K562 (cell line): ENCODE results near the gene FITM1. TPM values are rescaled to one million over a fixed set of nuclear protein-coding genes. Genes with fewer than 3 reads are reported as not detected.

Experiments
- ATAC-seq: fragments of 200-7000 bp; cut with Tn5 transposase; 3 replicates; pipeline ENCODE4 v1.9.1; 2020; ENCODE audit warnings: moderate library complexity
- BruUV-seq: library from RNA; stranded (reverse); fragments of 400-500 nt; replicated peaks from 2 replicates; lab custom pipeline; 2021; lab: Mats Ljungman, UMichigan
- CTCF ChIA-PET: fragments of 300-600 bp; formaldehyde crosslinking; extraction: SDS; loops from one replicate; lab custom pipeline; 2021; ENCODE audit warnings: low intra/inter-chr PET ratio; lab: Yijun Ruan, JAX
- POLR2A ChIA-PET: fragments of 300-600, 350-650 bp; sonication (Branson Sonifier 250); formaldehyde crosslinking; extraction: SDS; loops from one replicate; lab custom pipeline; 2021; ENCODE audit warnings: antibody characterized with exemption, inconsistent platforms; lab: Yijun Ruan, JAX
- DNase-seq, 4 experiments: peaks; one replicate each; pipeline versions ENCODE4 v3.0.0 to v3.0.0-alpha.2; 2011 to 2018; ENCODE audit warnings: low spot score in 3 of 4, mixed read lengths in 3 of 4; ENCODE audit errors: extremely low read depth in 1 of 4
- FAIRE-seq: peaks from 2 replicates; lab custom pipeline; 2011; peaks lifted over from hg19 to GRCh38; lab: Jason Lieb, UNC
- H2AFZ ChIP-seq: 2 replicates; pipeline ENCODE4 v1.6.0; 2011; ENCODE audit warnings: low read depth, low read length, control low read depth, inconsistent platforms
- H3K27ac ChIP-seq: fragments of 200-600 bp; 3 replicates; pipeline ENCODE4 v1.8.0; 2011; ENCODE audit warnings: low read depth, mild to moderate bottlenecking, control low read depth, inconsistent platforms, low read length, moderate library complexity, mixed read lengths; ENCODE audit errors: extremely low read depth
- H3K27me3 ChIP-seq, 2 experiments: fragments of 300-600 bp in 1 of 2; 2 replicates in 1 of 2; 3 replicates in 1 of 2; pipeline versions ENCODE4 v1.6.0 to v1.8.0; 2011; ENCODE audit warnings: inconsistent platforms in 2 of 2, low read length in 2 of 2, mild to moderate bottlenecking in 1 of 2, mixed read lengths in 1 of 2, moderate library complexity in 1 of 2; ENCODE audit not compliant: control insufficient read depth in 2 of 2, insufficient read depth in 2 of 2
- H3K36me3 ChIP-seq: fragments of 300-600 bp; 3 replicates; pipeline ENCODE4 v1.8.0; 2011; ENCODE audit warnings: mild to moderate bottlenecking, low read length, inconsistent platforms; ENCODE audit not compliant: control insufficient read depth, insufficient read depth
- H3K4me1 ChIP-seq, 2 experiments: fragments of 200-600 bp in 1 of 2; replicated peaks in 1 of 2; 2 replicates in 1 of 2; 3 replicates in 1 of 2; pipeline versions ENCODE4 v1.5.1 to v1.8.0; 2011; ENCODE audit warnings: inconsistent platforms in 2 of 2, low read length in 2 of 2, mild to moderate bottlenecking in 1 of 2, mixed read lengths in 1 of 2, moderate library complexity in 1 of 2; ENCODE audit not compliant: control insufficient read depth in 2 of 2, insufficient read depth in 2 of 2
- H3K4me2 ChIP-seq: 2 replicates; pipeline ENCODE4 v1.6.1; 2011; ENCODE audit warnings: low read length, control low read depth, inconsistent platforms, mixed read lengths; ENCODE audit not compliant: insufficient read depth
- H3K4me3 ChIP-seq: fragments of 200-600 bp; sonication (generic), shearing (Covaris generic); 2 replicates; pipeline ENCODE4 v1.5.1; 2016; ENCODE audit warnings: control low read depth, inconsistent platforms
- H3K79me2 ChIP-seq: fragments of 200-600 bp; 3 replicates; pipeline ENCODE4 v1.8.0; 2011; ENCODE audit warnings: low read length, inconsistent platforms; ENCODE audit not compliant: control insufficient read depth, insufficient read depth
- H3K9ac ChIP-seq, 2 experiments: 2 replicates each; pipeline versions ENCODE4 v1.6.0 to v1.6.1; 2011; ENCODE audit warnings: low read depth in 2 of 2, low read length in 2 of 2, control low read depth in 1 of 2, inconsistent platforms in 1 of 2, mild to moderate bottlenecking in 1 of 2, mixed read lengths in 1 of 2; ENCODE audit not compliant: insufficient read depth in 1 of 2
- H3K9me1 ChIP-seq: one replicate; pipeline ENCODE4 v1.6.0; 2011; ENCODE audit warnings: inconsistent platforms, mild to moderate bottlenecking, low read length, moderate library complexity; ENCODE audit not compliant: control insufficient read depth, insufficient read depth
- H3K9me3 ChIP-seq: replicated peaks from 2 replicates; pipeline ENCODE4 v1.5.1; 2011; ENCODE audit warnings: low read depth, low read length, inconsistent platforms; ENCODE audit not compliant: control insufficient read depth, insufficient read depth
- H4K20me1 ChIP-seq: replicated peaks from 2 replicates; pipeline ENCODE4 v1.6.1; 2011; ENCODE audit warnings: low read length, inconsistent platforms, mixed read lengths; ENCODE audit not compliant: control insufficient read depth, insufficient read depth
- EGR1 ChIP-seq: fragments of 450-650 bp; conservative IDR thresholded peaks from 2 replicates; pipeline ENCODE4 v1.6.1; 2017; ENCODE audit warnings: mild to moderate bottlenecking
- ELF1 ChIP-seq: fragments of 200-800 bp; sonication (Bioruptor generic); IDR thresholded peaks from 2 replicates; pipeline ENCODE4 v1.6.1; 2016; ENCODE audit warnings: missing genetic modification characterization, missing compliant biosample characterization
- ETV5 ChIP-seq: sonication (generic); formaldehyde crosslinking; IDR thresholded peaks from 2 replicates; pipeline ENCODE4 v1.4.0; 2020; ENCODE audit warnings: low read depth, mild to moderate bottlenecking, missing genetic modification reagents
- HMGN3 ChIP-seq: IDR thresholded peaks from 2 replicates; pipeline ENCODE4 v1.6.1; 2011; ENCODE audit warnings: borderline replicate concordance, low read depth, mild to moderate bottlenecking, mixed read lengths, low read length; ENCODE audit not compliant: insufficient read length; ENCODE audit errors: extremely low read depth
- HNRNPUL1 ChIP-seq: fragments of 200-400 bp; formaldehyde crosslinking; IDR thresholded peaks from 2 replicates; pipeline ENCODE4 v1.6.1; 2017; ENCODE audit warnings: low read length
- LEF1 ChIP-seq: fragments of 450-650 bp; IDR thresholded peaks from 2 replicates; pipeline ENCODE4 v1.6.1; 2016; ENCODE audit warnings: mild to moderate bottlenecking
- POLR3A ChIP-seq: IDR thresholded peaks from 2 replicates; pipeline ENCODE4 v1.6.1; 2011; ENCODE audit warnings: borderline replicate concordance, mild to moderate bottlenecking, moderate library complexity; ENCODE audit not compliant: insufficient read length, insufficient read depth; ENCODE audit errors: extremely low read depth
- SAFB ChIP-seq: fragments of 200-400 bp; formaldehyde crosslinking; IDR thresholded peaks from 2 replicates; pipeline ENCODE4 v1.6.1; 2017; ENCODE audit warnings: low read depth, low read length, borderline replicate concordance
- TCF7 ChIP-seq: sonication (generic); IDR thresholded peaks from 2 replicates; pipeline ENCODE4 v1.6.1; 2016; ENCODE audit warnings: antibody characterized with exemption, borderline replicate concordance
- ZNF586 ChIP-seq: fragments of 450-650 bp; formaldehyde crosslinking; conservative IDR thresholded peaks from 2 replicates; pipeline ENCODE4 v1.4.0; 2020; ENCODE audit warnings: mild to moderate bottlenecking, moderate library complexity
- ZNF77 ChIP-seq: fragments of 250-450 bp; sonication (Bioruptor Pico); IDR thresholded peaks from 2 replicates; pipeline ENCODE4 v1.5.0; 2020
- WGBS: fragments of 100-300 bp; shearing (Covaris generic); methylation state at CpG from one replicate; pipeline ENCODE4 v1.1.6; 2016; ENCODE audit warnings: low coverage, mixed read lengths; ENCODE audit not compliant: insufficient coverage; ENCODE audit errors: missing lambda C conversion rate; 5-methylcytosine and 5-hydroxymethylcytosine counted together
- in situ Hi-C: fragments of 300-500 bp; cut with MboI; formaldehyde crosslinking; loops from 4 replicates; pipeline ENCODE4 v1.15.0; 2018; ENCODE audit warnings: inconsistent platforms, mixed read lengths
- intact Hi-C: fragments of 100-400 bp; cut with micrococcal nuclease; formaldehyde crosslinking; loops from 2 replicates; pipeline ENCODE4 v1.14.2; 2022
- polyA plus RNA-seq, 8 experiments: library from polyadenylated mRNA; depleted of rRNA in 4 of 8; stranded (reverse) in 5 of 8; unstranded in 3 of 8; fragments of >200 nt; fragmentation: Nextera tagmentation in 2 of 8; fragmentation: Illumina TruSeq in 1 of 8; extraction: Ambion mirVana in 2 of 8; extraction: Trizol in 1 of 8; gene quantifications; 2 replicates each; pipeline versions ENCODE4 v1.2.1 to v1.2.3, GENCODE V29; 2011 to 2014; ENCODE audit warnings: inconsistent platforms in 1 of 8, missing spikeins in 1 of 8
- total RNA-seq, 7 experiments: library from RNA; depleted of rRNA in 6 of 7; stranded (reverse); fragments of >200 nt in 6 of 7; fragmentation: Illumina TruSeq in 2 of 7; extraction: Trizol in 2 of 7; gene quantifications; 2 replicates each; pipeline versions ENCODE4 v1.2.1 to v1.2.3, GENCODE V29; 2011 to 2021; ENCODE audit warnings: low replicate concordance in 1 of 7
- TF ChIP-seq, protein P1 (sequence below), 2 experiments: fragments of 450-650 bp; conservative IDR thresholded peaks; 2 replicates each; pipeline ENCODE4 v1.6.1; 2017; ENCODE audit warnings: mild to moderate bottlenecking in 2 of 2, moderate library complexity in 2 of 2
- TF ChIP-seq, protein P2 (sequence below), 2 experiments: fragments of 200-800 bp in 1 of 2; sonication (Bioruptor generic) in 1 of 2; sonication (generic) in 1 of 2; formaldehyde crosslinking in 1 of 2; IDR thresholded peaks in 1 of 2; conservative IDR thresholded peaks in 1 of 2; 2 replicates each; pipeline versions ENCODE4 v1.5.0 to v1.6.1; 2016 to 2020; ENCODE audit warnings: missing compliant biosample characterization in 1 of 2, missing genetic modification characterization in 1 of 2, missing genetic modification reagents in 1 of 2
- TF ChIP-seq, protein P3 (sequence below), 2 experiments: IDR thresholded peaks; 2 replicates each; pipeline ENCODE4 v1.6.1; 2011; ENCODE audit warnings: borderline replicate concordance in 1 of 2, control low read depth in 1 of 2, low read depth in 1 of 2, low read length in 1 of 2, mild to moderate bottlenecking in 1 of 2, mixed read lengths in 1 of 2, moderate library complexity in 1 of 2; ENCODE audit not compliant: insufficient read depth in 1 of 2, insufficient read length in 1 of 2, poor library complexity in 1 of 2, severe bottlenecking in 1 of 2; ENCODE audit errors: extremely low read depth in 1 of 2

Gene FITM1
- total and polyA plus RNA-seq, 9 of the 15 experiments (the other 6 are each of a cell fraction or from before 2014, with no cell fraction given): 0.09 to 0.20 TPM; not detected in 7

DNA sequence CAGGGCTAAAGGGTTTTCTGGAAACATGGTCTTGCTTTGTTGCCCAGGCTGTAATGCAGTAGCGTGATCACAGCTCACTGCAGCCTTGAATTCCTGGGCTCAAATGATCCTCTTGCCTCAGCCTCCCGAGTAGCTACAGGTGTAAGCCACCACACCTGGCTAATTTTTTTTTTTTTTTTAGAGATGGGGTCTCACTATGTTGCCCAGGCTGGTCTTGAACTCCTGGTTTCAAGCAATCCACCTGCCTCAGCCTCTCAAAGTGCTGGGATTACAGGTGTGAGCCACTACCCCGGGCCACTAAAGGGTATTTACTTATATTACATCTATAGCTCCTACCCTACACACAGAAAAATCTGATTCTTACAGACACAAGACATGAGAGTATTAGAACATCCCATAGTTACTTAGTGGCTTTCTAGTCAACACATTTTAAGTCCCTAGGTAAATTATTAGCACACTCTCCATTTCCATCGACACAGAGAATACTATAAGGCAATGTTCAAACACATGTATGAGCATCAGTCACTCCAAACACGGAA, 22.1 kb upstream of the FITM1 start:
- Histone ChIP-seq H3K36me3 (peaks cover 7% of the 10 kb centered on the region; the same call in 1 of the 3 replicates), H3K79me2 (no peaks in the 10 kb centered on the region), H3K27ac (no peak overlapping the region; the same call in 2 of the 3 replicates), H3K9me1 (no peaks in the 10 kb centered on the region), H3K4me2 (no peak overlapping the region), H4K20me1 (no peaks in the 10 kb centered on the region), H3K9ac (no peak overlapping the region), H3K4me1 (peaks cover 0 to 3% of the 10 kb centered on the region in 2 experiments; a peak in 2 of 5 replicates), H3K4me3 (no peak overlapping the region), H3K9me3 (no peaks in the 10 kb centered on the region; the same call in 1 of the 2 replicates), H3K27me3 (no peaks in the 10 kb centered on the region), H2AFZ (peak overlapping the region; percentile 85)
- intact Hi-C loops (loop anchor here (1.0 to 5.0 kb wide), 2 partner anchors 50 to 211 kb away; no protein-coding TSS in a partner anchor), in situ Hi-C loops (no loop called here)
- POLR2A ChIA-PET: interaction anchor here (0.6 to 4.8 kb wide), 4 partner anchors 13 to 105 kb away, joined by 3 to 29 read pairs (median 8); partner anchors contain the start of gene PCK2
- DNase-seq: no peak
- WGBS: 20% methylated on average over 5 of the region's 5 CpGs
- TF ChIP-seq HNRNPUL1 (no peak), TCF7 (no peak), ZNF77 (CRISPR knock-in tag) (no peak), POLR3A (no peak), ETV5 (no peak), EGR1 (no peak), LEF1 (no peak), SAFB (no peak), ELF1 (tag) (no peak), HMGN3 (no peak), ZNF586 (no peak)
- TF ChIP-seq, protein P1, sequence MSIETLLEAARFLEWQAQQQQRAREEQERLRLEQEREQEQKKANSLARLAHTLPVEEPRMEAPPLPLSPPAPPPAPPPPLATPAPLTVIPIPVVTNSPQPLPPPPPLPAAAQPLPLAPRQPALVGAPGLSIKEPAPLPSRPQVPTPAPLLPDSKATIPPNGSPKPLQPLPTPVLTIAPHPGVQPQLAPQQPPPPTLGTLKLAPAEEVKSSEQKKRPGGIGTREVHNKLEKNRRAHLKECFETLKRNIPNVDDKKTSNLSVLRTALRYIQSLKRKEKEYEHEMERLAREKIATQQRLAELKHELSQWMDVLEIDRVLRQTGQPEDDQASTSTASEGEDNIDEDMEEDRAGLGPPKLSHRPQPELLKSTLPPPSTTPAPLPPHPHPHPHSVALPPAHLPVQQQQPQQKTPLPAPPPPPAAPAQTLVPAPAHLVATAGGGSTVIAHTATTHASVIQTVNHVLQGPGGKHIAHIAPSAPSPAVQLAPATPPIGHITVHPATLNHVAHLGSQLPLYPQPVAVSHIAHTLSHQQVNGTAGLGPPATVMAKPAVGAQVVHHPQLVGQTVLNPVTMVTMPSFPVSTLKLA (conservative IDR thresholded peaks at IDR 0.05): no peak
- TF ChIP-seq, protein P2, sequence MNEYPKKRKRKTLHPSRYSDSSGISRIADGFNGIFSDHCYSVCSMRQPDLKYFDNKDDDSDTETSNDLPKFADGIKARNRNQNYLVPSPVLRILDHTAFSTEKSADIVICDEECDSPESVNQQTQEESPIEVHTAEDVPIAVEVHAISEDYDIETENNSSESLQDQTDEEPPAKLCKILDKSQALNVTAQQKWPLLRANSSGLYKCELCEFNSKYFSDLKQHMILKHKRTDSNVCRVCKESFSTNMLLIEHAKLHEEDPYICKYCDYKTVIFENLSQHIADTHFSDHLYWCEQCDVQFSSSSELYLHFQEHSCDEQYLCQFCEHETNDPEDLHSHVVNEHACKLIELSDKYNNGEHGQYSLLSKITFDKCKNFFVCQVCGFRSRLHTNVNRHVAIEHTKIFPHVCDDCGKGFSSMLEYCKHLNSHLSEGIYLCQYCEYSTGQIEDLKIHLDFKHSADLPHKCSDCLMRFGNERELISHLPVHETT (CRISPR knock-in tag; conservative IDR thresholded peaks at IDR 0.05 in 1 of 2, IDR thresholded peaks at IDR 0.05 in 1 of 2): no peak
- TF ChIP-seq, protein P3, sequence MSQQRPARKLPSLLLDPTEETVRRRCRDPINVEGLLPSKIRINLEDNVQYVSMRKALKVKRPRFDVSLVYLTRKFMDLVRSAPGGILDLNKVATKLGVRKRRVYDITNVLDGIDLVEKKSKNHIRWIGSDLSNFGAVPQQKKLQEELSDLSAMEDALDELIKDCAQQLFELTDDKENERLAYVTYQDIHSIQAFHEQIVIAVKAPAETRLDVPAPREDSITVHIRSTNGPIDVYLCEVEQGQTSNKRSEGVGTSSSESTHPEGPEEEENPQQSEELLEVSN (IDR thresholded peaks at IDR 0.05; ENCODE audit: borderline replicate concordance in 1 of 2, extremely low read depth in 1 of 2, insufficient read depth in 1 of 2, insufficient read length in 1 of 2, low read depth in 1 of 2, low read length in 1 of 2, poor library complexity in 1 of 2, severe bottlenecking in 1 of 2): no peak
- no TSS peak for BruUV-seq
- FAIRE-seq: no peak
- CTCF ChIA-PET: interaction anchor here (0.9 kb wide), 1 partner anchor 50 kb away, joined by 7 read pairs; no protein-coding TSS in a partner anchor
- ATAC-seq: no peak
